ENCODE results near the gene APBA1.

Gene APBA1

DNA sequence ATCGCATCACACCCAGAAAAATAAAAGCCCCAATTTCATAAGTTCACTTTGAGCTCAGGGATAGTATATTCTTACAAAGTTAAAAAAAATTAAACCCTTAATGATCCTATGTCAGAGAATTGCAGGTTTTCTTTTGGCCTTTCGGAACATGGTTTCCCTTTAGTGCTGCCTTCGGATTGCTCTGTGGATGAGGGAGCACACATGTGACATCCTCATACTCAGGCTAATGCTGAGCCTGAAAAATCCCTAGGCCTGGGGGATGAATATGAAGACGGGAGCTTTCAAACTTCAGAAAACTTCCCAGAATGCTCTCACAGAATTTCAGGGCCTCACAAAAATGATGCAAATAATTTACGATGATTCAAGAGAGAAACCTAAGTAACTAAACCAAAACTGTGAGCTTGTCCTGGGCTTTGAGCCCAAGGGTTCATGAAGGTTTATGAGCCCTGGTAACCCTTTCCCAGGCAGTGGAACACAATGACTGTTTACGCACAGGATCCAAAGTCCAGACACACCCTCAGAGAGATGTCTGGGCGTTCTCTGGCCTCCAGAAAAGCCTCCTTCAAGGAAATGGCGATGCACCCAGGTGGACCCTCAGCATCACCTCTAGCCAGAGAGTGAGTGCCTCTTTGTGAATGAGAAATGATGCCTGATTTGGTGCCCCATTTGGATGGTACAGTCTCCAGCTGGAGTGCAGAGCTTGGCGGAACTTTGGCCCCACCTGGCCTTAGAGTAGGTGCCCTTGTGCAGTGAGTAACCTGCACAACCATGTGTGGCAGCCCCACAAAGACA, 201.8 kb downstream of the APBA1 start:
- in situ Hi-C loops (cut with HindIII; ENCODE audit: low pct_ligation_motif_present, low pct_unique_long_range_greater_than_20kb, low sequenced_read_pairs): no loop called here
- no peak for DNase-seq

DNA sequence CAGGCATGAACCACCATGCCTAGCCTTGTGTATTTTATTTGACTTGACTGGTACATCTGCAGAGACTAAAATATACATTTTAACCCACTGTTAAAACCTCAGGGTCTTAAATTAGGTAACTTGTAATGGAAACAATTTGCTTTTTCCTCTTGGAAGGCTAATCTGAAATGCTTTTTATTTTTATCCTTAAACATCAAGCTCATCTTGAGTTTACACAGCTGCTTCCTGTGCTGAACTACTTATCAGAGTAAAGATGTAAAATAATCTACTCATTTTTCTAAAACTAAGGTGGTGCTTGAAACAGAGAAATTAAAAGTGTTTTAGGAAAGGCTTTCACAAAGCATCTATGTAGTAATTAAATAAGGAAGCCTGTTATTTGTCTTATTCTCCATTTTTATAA, 203.0 kb downstream of the APBA1 start:
- in situ Hi-C loops (cut with HindIII; ENCODE audit: low pct_ligation_motif_present, low pct_unique_long_range_greater_than_20kb, low sequenced_read_pairs): no loop called here
- no peak for DNase-seq

DNA sequence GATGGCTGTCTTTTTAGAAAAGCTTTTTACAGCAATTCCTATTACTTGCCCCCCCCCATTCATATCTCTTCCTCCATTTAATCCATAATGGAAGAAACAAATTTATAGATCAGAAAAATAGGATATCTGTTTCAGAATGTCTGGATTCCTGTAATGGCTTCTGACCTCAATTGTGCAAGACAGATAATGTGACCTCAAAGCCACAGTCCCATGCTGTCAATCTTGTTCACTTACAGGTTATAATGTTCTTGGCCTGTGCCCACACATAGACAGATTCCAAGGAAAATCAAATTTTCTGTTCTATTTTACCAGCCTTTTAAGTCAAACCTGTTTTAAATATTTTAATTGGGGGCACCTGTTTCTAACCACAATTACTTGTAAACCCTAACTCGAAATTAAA, 203.8 kb downstream of the APBA1 start:
- in situ Hi-C loops (cut with HindIII; ENCODE audit: low pct_ligation_motif_present, low pct_unique_long_range_greater_than_20kb, low sequenced_read_pairs): no loop called here

DNA sequence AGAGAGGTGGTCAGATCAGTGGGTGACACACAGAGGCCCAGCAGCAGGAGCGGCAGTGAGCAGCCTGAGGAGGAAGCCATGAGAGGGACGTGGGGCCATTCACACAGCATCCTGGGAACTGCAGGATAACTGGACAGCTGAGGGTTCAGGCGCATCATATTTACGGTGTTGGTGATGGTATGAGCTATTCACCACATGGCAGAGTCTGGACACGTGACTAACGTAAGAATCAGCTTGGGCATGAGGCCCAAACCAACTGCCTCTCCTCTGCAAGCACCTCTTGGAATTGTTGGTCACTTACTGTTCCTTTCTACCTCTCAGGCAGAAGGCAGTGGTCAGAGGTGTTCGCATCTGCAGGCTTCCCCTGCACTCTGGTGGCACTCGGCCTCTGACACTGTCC, 206.0 kb downstream of the APBA1 start:
- DNase-seq: peak; percentile 45
- in situ Hi-C loops (cut with HindIII; ENCODE audit: low pct_ligation_motif_present, low pct_unique_long_range_greater_than_20kb, low sequenced_read_pairs): no loop called here

More for the DNA sequence above, 203.8 kb downstream of the APBA1 start:
- DNase-seq: no peak

DNA sequence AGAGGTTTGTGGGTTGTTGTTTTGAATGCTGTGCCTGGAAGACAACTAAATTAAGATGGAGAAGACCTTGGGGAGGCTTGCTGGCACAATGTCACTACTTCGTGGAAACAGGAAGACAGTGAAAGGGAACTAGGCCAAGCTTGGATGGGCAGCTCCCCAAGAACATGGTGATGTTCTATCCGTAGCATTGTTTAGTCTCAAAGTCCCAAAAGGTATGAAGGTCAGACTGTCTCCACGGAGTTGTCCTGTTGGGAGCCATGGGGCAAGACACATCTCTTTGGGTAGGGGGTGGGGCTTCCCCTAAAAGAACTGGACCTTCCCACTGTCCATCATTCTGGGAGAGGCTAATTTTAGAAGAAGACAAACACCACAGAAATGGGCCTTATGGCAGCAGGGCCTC, 206.7 kb downstream of the APBA1 start:
- in situ Hi-C loops (cut with HindIII; ENCODE audit: low pct_ligation_motif_present, low pct_unique_long_range_greater_than_20kb, low sequenced_read_pairs): no loop called here
- DNase-seq: no peak

DNA sequence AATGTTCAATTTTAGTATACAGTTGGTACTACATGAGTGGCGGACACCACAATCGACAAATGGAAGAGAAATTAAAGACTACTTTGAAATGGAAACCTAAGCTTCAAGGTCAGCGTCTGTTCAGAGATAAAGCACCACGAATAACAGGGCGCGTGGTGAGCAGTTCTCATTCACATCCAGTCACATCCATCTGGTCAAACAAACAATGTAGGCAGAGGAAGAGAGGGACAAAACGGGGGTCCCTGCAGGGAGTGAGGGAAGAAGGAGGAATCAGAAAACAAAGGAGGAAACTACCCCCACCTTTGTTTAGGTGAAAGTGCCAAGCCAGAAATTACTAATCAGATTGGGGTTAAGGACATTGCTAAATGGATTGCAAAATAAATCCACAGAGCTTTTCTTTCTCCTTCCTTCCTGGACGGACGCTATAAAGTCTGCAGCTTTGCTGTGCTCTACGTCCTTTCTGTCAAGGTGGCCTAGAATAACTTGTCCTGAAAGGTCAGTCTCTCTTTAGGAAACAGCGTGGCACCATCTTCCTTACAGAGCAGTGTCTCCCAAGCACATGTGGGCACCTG, 208.6 kb downstream of the APBA1 start:
- in situ Hi-C loops (cut with HindIII; ENCODE audit: low pct_ligation_motif_present, low pct_unique_long_range_greater_than_20kb, low sequenced_read_pairs): no loop called here
- DNase-seq: no peak

DNA sequence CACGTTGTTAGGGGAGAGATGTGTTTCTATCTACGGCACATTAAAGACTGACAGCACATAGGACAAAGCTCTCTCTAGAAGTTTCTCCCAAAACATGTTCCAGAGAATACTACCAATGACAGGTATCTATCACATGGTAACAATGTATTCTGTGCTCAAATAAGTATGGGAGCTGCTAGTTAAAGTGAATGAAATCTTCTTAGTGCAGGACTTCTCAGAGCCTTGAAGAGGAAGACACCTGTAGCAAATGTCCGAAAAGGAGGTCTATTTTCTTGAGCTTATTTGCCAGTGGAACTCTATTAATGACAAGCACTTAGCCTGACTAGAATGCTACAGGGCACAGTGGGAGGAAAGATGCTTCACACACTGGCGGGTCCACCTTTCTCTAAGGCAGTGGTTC, 209.8 kb downstream of the APBA1 start:
- DNase-seq: no peak
- in situ Hi-C loops (cut with HindIII; ENCODE audit: low pct_ligation_motif_present, low pct_unique_long_range_greater_than_20kb, low sequenced_read_pairs): no loop called here

DNA sequence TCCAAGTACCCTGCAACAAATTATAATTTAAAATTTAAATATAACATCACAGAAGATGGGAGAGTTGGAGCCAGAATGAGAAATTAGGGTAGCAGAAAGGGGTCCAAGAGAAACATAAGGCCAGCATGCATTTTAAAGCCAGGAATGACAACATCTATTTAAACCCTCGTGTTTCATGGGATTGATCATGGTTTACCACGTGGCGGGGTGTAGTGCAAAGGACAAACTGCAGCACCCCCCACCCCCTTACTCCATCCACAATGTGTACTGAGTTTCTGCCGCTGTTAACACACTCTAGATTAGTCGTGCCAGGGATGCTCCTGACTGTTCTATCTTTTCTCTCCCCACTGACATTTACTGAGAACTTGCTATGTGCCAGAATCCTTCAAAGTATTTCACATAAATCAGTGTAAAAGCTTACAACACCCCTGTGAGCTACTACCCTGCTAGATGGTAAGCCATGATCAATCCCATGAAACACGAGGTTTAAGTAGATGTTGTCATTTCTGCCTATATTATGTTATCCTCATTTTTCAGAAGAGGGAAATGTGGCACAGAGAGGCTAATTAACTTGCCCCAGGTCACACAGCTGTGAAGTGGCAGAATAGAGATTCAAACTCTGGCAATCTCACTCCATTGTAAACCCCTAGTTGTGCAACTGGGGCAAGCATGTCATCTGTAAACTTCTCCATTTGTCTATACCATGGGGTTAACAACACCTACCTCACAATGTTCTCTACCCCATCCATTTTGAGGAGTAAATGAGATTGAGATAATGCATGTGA, 210.9 kb downstream of the APBA1 start:
- in situ Hi-C loops (cut with HindIII; ENCODE audit: low pct_ligation_motif_present, low pct_unique_long_range_greater_than_20kb, low sequenced_read_pairs): no loop called here
- DNase-seq: no peak

DNA sequence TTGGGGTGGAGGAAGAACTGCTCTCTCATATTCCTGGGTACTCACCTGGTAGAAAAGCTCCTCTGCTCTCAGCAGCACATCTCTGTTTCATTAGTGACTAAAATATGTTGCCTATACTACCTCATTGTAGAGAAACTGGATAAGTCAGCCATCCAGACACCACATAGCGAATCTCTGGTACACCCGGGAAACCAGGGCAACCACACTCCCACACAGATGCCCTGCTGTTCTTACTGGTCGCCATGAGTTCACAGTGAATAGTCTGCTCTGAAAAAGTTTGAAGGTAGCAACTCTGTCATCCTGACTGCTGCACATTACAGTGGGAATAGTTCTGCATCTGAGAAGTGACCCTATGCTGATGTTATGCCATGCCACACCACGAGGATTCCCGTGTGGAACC, 212.2 kb downstream of the APBA1 start:
- no peak for DNase-seq
- in situ Hi-C loops (cut with HindIII; ENCODE audit: low pct_ligation_motif_present, low pct_unique_long_range_greater_than_20kb, low sequenced_read_pairs): no loop called here

DNA sequence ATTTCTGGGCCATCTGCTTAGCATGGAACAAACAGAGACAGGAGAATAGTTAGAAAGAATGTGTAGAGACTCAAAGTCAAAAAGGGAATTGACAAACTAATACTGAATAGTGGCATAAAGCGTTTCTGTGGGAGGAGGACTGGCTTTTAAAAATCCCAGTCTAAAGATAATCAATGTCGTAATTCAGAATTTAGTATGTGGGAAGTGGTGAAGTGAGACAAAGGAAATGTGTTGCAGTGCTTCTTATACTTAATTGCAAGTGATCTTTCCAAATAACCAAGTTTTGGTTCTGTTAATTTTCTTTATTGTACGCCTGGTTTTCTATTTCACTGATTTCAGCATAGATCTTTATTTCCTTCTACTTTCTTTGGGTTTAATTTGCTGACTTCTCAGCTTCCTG, 214.0 kb downstream of the APBA1 start:
- in situ Hi-C loops (cut with HindIII; ENCODE audit: low pct_ligation_motif_present, low pct_unique_long_range_greater_than_20kb, low sequenced_read_pairs): no loop called here
- no peak for DNase-seq

DNA sequence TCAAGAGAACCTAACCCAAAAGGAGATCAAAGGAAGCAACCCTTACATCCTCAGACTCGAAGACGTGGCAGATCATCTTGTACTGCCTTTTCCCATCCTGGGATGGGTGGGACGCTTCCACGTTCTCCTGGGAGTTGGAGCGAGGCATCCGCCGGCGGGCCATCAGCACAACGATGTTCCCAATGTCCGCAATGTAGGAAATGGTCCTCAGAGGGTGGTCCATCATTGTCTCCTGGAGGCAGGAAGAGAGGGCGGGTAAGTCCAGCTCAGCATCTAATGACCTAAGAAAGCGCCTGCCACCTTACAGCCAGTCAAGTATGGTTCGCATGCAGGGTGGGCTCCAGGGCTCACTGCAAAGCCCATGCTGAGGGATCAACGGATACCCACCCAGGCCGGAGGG, 216.0 kb downstream of the APBA1 start:
- DNase-seq: no peak
- in situ Hi-C loops (cut with HindIII; ENCODE audit: low pct_ligation_motif_present, low pct_unique_long_range_greater_than_20kb, low sequenced_read_pairs): no loop called here

DNA sequence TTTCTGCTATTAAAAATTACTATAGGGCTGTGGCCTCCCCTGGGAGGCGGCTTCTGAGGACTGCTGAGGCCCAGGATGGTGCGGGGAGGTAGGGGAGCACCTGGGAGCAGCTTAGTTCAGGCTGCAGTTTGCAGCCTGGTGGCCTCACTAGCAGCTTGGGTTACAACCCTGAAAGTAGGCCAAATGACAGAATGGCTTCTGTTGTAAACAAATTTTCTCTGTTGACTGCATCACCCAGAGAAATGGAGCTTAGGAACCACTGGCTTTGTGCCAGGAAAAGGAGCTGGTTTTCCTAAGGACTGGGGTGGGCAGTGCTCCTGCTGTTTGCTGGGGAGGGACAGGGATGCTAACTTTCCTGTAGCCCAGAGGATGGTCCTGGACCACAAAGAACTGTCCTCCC, 216.9 kb downstream of the APBA1 start:
- in situ Hi-C loops (cut with HindIII; ENCODE audit: low pct_ligation_motif_present, low pct_unique_long_range_greater_than_20kb, low sequenced_read_pairs): no loop called here
- no peak for DNase-seq

DNA sequence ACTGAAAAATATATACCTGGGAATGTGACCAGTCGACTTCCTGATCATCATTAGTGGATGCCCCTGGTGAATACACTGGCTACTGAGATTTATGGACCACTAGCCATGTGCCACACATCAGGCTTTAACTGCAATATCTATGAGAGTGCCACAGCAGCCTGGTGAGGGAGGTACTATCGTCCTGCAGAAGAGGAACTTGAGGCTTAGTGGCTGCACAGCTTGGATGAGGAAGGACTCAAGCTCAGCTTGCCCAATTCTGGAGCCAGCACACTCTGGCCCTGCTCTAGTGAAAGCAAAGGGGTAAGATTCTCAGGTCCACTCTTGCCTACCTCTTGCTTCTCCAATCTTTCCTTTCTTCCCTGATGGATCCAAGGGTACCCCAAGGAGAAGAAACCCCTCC, 217.8 kb downstream of the APBA1 start:
- DNase-seq: no peak
- in situ Hi-C loops (cut with HindIII; ENCODE audit: low pct_ligation_motif_present, low pct_unique_long_range_greater_than_20kb, low sequenced_read_pairs): no loop called here

DNA sequence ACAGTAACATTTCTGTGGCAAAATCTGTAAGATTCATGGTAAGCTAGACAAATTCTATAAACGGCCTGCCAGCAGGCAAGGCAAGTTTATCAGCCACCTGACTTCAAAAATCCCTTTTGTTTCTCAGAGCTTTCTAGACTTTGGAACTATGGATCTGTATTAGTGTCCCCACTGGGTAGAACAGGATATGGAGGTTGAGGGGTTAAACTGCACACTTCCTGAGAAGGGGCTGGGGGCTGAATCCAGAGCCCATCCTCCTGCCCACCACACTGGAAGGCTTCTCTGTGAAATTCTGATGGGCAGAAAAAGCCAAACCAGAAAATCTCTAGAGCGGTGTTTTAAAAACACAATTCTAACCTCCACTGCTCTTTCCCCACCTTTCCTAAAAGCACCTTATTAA, 218.4 kb downstream of the APBA1 start:
- in situ Hi-C loops (cut with HindIII; ENCODE audit: low pct_ligation_motif_present, low pct_unique_long_range_greater_than_20kb, low sequenced_read_pairs): no loop called here
- no peak for DNase-seq

DNA sequence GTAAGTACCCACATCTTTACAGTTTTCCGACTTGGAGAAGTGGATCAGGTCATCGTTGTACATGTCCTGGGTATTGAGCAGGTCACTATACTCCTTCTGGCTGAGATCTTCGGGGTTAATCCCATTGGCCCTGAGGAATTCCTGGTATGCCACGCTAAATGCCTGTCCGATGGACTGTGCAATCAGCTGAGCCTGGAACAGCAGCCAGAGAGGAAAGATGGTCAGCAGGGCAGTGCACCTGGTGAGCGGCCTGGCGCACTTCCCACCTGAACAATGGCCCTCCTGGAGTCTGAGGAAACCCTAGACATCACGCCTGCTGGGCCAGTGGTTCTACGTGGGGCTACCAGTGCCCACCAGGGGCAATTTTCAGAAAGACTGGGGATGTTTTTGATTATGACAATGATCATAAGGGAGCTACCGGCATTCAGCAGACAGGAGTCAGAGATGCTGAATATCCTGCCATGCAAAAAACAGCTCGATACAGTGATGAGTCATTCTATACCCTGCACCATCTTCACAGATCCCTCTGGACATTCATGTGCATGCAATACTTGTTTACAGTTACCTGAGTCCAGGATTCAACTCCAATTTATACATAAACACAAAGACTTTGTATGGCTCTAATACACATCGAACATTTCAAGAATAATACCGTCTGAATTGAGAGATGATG, 219.9 kb downstream of the APBA1 start:
- DNase-seq: peak; percentile 90
- in situ Hi-C loops (cut with HindIII; ENCODE audit: low pct_ligation_motif_present, low pct_unique_long_range_greater_than_20kb, low sequenced_read_pairs): no loop called here

DNA sequence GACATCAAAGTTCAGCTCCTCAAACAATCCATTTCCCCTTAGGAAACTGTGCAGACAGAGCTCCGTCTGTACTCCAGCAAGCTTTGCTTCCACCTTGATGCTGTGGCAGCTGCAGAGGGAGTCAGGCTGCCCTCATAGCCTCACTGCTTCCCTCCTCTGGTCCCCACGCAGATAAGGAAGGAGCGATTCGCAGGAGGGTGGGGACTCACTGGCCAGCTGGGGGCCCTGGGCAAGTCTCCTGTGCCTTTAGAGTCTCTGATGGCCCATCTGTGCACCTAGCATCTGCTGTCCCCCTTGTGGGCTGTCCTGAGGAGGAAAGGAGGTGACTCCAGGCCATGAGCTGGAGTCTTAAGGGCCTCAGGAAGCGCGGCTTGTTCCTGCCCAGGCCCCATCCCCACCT, 225.7 kb downstream of the APBA1 start:
- no peak for DNase-seq
- in situ Hi-C loops (cut with HindIII; ENCODE audit: low pct_ligation_motif_present, low pct_unique_long_range_greater_than_20kb, low sequenced_read_pairs): loop anchor here (25.0 kb wide), 1 partner anchor 91 kb away; no protein-coding TSS in a partner anchor

DNA sequence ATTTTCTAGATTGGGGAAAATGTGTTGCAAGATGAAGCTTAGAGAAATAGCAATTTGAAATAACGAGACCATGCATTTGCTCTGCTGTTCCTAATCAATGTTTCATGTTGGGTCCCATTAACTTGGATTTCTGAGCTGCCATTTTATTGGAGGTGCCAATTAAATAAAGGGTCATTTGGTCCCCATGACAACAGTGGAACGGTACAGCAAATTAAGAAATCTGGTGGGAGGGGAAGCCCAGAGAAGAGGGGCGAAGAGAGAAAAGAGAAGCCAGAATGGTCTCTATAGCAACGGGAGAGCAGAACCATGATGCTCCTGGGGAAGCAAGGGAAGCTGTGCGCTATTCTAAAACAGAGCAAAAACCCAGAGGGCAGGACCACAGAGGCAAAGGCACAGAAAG, 226.9 kb downstream of the APBA1 start:
- in situ Hi-C loops (cut with HindIII; ENCODE audit: low pct_ligation_motif_present, low pct_unique_long_range_greater_than_20kb, low sequenced_read_pairs): loop anchor here (25.0 kb wide), 1 partner anchor 92 kb away; no protein-coding TSS in a partner anchor
- no peak for DNase-seq

DNA sequence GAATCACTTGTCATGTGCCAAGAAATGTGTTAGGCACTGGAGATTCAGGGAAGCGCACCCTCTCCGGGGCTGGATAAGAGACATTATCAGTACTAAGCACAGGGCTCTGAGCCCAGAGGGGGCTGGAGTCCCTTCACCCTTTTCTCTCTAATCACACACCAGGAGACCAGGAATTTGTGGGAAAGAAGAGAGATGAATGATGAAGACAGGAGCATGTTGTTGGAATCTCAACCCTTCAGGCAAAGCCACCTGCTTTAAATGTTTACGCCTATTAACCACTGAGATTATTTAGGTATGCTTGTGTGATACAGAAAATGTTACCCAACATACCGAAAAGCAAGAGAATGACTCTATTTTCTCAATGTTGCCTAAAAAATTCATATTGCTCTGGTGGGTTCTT, 227.4 kb downstream of the APBA1 start:
- in situ Hi-C loops (cut with HindIII; ENCODE audit: low pct_ligation_motif_present, low pct_unique_long_range_greater_than_20kb, low sequenced_read_pairs): loop anchor here (25.0 kb wide), 1 partner anchor 93 kb away; no protein-coding TSS in a partner anchor
- no peak for DNase-seq

DNA sequence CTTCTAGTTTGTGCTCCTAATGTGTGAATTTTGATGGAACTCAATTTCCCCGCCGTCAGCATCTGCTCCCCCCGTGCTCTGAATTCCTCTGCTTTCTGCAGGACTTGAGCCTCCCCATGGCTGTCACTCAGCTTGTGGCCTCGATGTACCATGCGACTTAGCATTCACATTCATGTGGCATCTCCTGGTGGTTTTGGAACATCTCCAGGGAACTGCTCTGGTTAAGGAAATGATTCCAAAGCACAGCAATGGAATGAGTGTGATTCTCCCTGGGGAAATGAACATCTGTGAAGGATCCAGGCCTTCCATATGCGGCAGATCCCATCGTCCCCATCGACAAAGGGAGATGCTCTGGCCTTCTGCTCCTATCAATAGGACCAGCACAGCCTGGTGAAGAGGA, 228.2 kb downstream of the APBA1 start:
- in situ Hi-C loops (cut with HindIII; ENCODE audit: low pct_ligation_motif_present, low pct_unique_long_range_greater_than_20kb, low sequenced_read_pairs): loop anchor here (25.0 kb wide), 1 partner anchor 93 kb away; no protein-coding TSS in a partner anchor
- DNase-seq: peak; percentile 24

Data from ACHN (cell line).